ENCODE data around the gene CDKL1.
A peak's percentile ranks its signal among the peaks of the same experiment; 100 is the strongest.

The CDKL1 gene

DNA sequence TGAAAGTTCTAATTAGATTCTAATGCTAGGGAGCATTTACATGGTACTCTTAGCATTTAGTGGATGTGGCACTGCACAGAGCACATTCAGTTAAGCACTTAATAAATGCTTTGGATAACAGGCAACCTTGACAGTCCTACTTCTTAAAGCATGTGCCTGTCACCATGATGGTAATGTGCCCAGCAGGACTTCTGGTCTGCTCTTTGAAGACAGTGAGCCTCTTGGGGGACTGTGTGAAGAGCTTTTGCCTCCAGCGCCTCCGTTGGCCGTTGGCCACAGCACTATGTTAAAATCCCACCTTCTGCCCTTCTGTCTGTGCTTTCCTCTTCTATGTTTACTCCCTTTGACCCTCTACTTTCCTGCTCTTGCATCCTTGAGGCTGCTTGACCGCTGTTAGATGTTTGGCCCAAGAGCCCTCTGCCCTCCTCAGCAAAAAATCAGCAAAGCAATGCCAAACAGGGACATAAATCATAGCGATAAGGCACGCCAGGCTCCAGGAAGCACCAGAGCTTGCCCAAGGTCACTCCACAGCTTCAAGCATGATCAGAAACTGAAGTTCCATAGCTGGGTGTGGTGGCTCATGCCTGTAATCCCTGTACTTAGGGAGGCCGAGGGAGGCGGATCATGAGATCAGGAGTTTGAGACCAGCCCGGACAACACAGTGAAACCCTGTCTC, 8.3 kb downstream of the CDKL1 start:
- DNase-seq (ENCODE audit: low read depth, low spot score): peak; percentile 27
- H3K4me3 ChIP-seq (ENCODE audit: insufficient read length, low read depth): no peak overlapping the region
- no peaks in the 10 kb centered on the region for H3K27me3 ChIP-seq (ENCODE audit: insufficient read depth, insufficient read length)
- H3K9ac ChIP-seq (ENCODE audit: insufficient read length, low read depth): no peak overlapping the region
- TF ChIP-seq SUZ12 (IDR thresholded peaks at IDR 0.05; ENCODE audit: extremely low read depth, insufficient read depth, insufficient read length): no peak
- TF ChIP-seq ZNF274 (IDR thresholded peaks at IDR 0.05; ENCODE audit: low read depth, low read length): no peak
- no peak for TF ChIP-seq YY1 (IDR thresholded peaks at IDR 0.05; ENCODE audit: insufficient read depth, insufficient read length)
- no peaks in the 10 kb centered on the region for H3K9me3 ChIP-seq (ENCODE audit: insufficient read depth, low read length)
- H3K36me3 ChIP-seq (ENCODE audit: insufficient read depth, insufficient read length, low read length): no peaks in the 10 kb centered on the region
- H3K4me1 ChIP-seq (ENCODE audit: insufficient read depth, insufficient read length): no peaks in the 10 kb centered on the region

DNA sequence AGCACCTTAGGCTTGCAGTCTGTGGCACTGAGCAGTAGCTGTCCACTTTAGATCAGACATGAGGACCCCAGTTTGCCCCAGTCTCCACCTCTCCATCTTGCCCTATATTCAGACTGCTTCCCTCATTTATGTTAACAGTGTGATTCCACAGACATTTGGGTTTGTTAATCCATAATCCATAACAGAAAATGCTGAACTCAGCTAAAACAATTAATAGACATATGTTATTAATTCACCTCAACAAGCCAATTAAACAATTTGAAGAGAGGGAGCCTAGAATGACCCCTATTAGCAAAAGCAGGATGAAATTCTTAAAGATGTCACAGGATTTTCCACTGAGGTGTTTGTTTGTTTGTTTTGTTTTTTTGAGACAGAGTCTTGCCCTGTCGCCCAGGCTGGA, 9.1 kb downstream of the CDKL1 start:
- H3K4me1 ChIP-seq (ENCODE audit: insufficient read depth, insufficient read length): no peaks in the 10 kb centered on the region
- no peak for DNase-seq (ENCODE audit: low read depth, low spot score)
- no peaks in the 10 kb centered on the region for H3K36me3 ChIP-seq (ENCODE audit: insufficient read depth, insufficient read length, low read length)
- H3K4me3 ChIP-seq (ENCODE audit: insufficient read length, low read depth): no peak overlapping the region
- no peak overlapping the region for H3K9ac ChIP-seq (ENCODE audit: insufficient read length, low read depth)
- H3K27me3 ChIP-seq (ENCODE audit: insufficient read depth, insufficient read length): no peaks in the 10 kb centered on the region
- no peaks in the 10 kb centered on the region for H3K9me3 ChIP-seq (ENCODE audit: insufficient read depth, low read length)
- no peak for TF ChIP-seq ZNF274 (IDR thresholded peaks at IDR 0.05; ENCODE audit: low read depth, low read length)
- TF ChIP-seq SUZ12 (IDR thresholded peaks at IDR 0.05; ENCODE audit: extremely low read depth, insufficient read depth, insufficient read length): no peak
- TF ChIP-seq YY1 (IDR thresholded peaks at IDR 0.05; ENCODE audit: insufficient read depth, insufficient read length): no peak

DNA sequence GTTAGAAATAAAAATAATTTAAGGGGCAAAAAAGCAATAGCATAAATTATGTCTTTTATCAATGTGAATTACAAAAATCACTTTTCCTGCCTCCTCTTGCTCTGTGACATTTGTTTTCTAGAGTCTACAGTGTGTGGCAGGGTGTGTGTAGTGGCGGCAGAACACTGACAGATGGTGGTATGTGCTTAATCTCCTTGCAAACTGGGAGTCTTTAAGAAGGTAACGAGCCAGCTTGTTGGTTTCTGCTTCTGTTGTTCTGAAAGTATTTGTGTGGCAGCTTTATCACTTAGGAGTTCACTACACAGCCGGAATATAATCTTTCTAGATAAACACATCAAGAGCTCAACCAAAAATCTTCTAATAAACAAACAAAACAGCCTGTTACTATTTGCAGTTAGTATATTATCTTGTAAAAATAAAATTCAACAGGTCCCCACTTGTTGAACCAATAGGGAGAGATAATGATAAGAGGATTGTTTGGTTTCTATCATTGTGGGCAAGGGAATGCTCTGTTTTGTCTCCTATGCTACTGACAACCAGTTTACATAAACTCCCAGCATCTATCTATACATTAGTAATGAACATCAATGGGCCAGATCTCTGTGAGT, 13.0 kb downstream of the CDKL1 start:
- Histone ChIP-seq H3K4me1 (ENCODE audit: insufficient read depth, insufficient read length) (no peaks in the 10 kb centered on the region), H3K4me3 (ENCODE audit: insufficient read length, low read depth) (no peak overlapping the region), H3K27me3 (ENCODE audit: insufficient read depth, insufficient read length) (no peaks in the 10 kb centered on the region), H3K9me3 (ENCODE audit: insufficient read depth, low read length) (no peaks in the 10 kb centered on the region), H3K9ac (ENCODE audit: insufficient read length, low read depth) (no peak overlapping the region), H3K36me3 (ENCODE audit: insufficient read depth, insufficient read length, low read length) (no peaks in the 10 kb centered on the region)
- no peak for DNase-seq (ENCODE audit: low read depth, low spot score)
- no peak for TF ChIP-seq ZNF274 (IDR thresholded peaks at IDR 0.05; ENCODE audit: low read depth, low read length)
- TF ChIP-seq SUZ12 (IDR thresholded peaks at IDR 0.05; ENCODE audit: extremely low read depth, insufficient read depth, insufficient read length): no peak
- no peak for TF ChIP-seq YY1 (IDR thresholded peaks at IDR 0.05; ENCODE audit: insufficient read depth, insufficient read length)

DNA sequence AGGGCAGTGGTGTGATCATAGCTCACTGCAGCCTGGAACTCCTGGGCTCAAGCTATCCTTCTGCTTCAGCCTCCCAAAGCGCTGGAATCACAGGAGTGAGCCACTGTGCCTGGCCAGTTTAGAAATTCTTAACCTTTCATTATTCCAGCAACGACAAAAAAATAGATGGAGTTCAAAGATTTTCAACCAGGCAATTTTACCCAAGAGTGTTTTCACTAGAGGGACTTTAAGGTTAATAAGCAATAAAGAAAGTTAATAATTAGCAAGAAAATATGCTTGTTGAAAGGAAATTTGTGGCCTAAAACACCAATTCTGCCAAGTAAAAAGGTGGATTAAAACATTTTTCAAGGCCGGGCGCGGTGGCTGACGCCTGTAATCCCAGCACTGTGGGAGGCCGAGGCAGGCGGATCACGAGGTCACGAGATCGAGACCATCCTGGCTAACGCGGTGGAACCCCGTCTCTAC, 14.8 kb downstream of the CDKL1 start:
- Histone ChIP-seq H3K9me3 (ENCODE audit: insufficient read depth, low read length) (no peaks in the 10 kb centered on the region), H3K9ac (ENCODE audit: insufficient read length, low read depth) (no peak overlapping the region), H3K27me3 (ENCODE audit: insufficient read depth, insufficient read length) (no peaks in the 10 kb centered on the region), H3K4me3 (ENCODE audit: insufficient read length, low read depth) (no peak overlapping the region), H3K36me3 (ENCODE audit: insufficient read depth, insufficient read length, low read length) (no peaks in the 10 kb centered on the region), H3K4me1 (ENCODE audit: insufficient read depth, insufficient read length) (no peaks in the 10 kb centered on the region)
- DNase-seq (ENCODE audit: low read depth, low spot score): no peak
- TF ChIP-seq YY1 (IDR thresholded peaks at IDR 0.05; ENCODE audit: insufficient read depth, insufficient read length) (no peak), ZNF274 (IDR thresholded peaks at IDR 0.05; ENCODE audit: low read depth, low read length) (no peak), SUZ12 (IDR thresholded peaks at IDR 0.05; ENCODE audit: extremely low read depth, insufficient read depth, insufficient read length) (no peak)

DNA sequence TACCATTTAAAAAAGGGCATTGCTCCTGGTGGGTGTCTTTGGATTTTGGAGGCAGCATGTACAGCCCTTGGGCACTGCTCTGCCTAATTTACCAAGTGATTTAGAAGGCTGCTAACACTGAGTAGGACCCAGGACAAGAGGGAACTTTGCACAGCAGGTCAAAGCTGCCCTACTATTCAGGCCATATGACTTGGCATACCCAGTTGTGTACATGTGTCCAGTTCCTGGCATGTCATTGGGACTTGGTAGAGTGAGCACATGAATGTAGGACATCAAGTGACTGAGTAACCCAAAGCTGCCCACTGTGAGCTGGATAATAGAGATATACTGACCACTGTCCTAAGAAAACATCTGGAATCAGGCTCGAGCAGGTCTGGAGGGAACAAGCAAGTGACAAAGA, 15.7 kb downstream of the CDKL1 start:
- no peaks in the 10 kb centered on the region for H3K4me1 ChIP-seq (ENCODE audit: insufficient read depth, insufficient read length)
- H3K36me3 ChIP-seq (ENCODE audit: insufficient read depth, insufficient read length, low read length): no peaks in the 10 kb centered on the region
- TF ChIP-seq YY1 (IDR thresholded peaks at IDR 0.05; ENCODE audit: insufficient read depth, insufficient read length): no peak
- no peak for TF ChIP-seq ZNF274 (IDR thresholded peaks at IDR 0.05; ENCODE audit: low read depth, low read length)
- TF ChIP-seq SUZ12 (IDR thresholded peaks at IDR 0.05; ENCODE audit: extremely low read depth, insufficient read depth, insufficient read length): no peak
- no peaks in the 10 kb centered on the region for H3K9me3 ChIP-seq (ENCODE audit: insufficient read depth, low read length)
- H3K9ac ChIP-seq (ENCODE audit: insufficient read length, low read depth): no peak overlapping the region
- H3K27me3 ChIP-seq (ENCODE audit: insufficient read depth, insufficient read length): no peaks in the 10 kb centered on the region
- no peak for DNase-seq (ENCODE audit: low read depth, low spot score)
- no peak overlapping the region for H3K4me3 ChIP-seq (ENCODE audit: insufficient read length, low read depth)

DNA sequence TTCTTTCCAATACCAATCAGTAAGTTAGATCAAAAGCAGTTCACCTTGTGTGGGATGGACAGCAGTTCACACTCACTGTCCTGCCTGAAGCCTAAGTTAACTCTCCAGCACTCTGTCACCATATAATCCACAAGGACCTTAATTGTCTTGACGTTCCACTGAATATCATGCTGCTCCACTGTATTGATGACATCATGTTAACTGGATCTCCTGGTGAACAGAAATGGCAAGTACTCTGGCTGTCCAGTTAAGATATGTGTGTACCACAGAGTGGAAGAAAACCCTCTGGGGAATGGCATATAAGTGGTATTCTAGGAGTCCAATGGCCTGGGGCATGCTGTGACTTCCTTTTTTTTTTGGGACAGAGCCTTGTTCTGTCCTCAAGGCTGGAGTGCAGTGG, 16.2 kb downstream of the CDKL1 start:
- Histone ChIP-seq H3K9ac (ENCODE audit: insufficient read length, low read depth) (no peak overlapping the region), H3K9me3 (ENCODE audit: insufficient read depth, low read length) (no peaks in the 10 kb centered on the region), H3K36me3 (ENCODE audit: insufficient read depth, insufficient read length, low read length) (no peaks in the 10 kb centered on the region), H3K27me3 (ENCODE audit: insufficient read depth, insufficient read length) (no peaks in the 10 kb centered on the region), H3K4me3 (ENCODE audit: insufficient read length, low read depth) (no peak overlapping the region), H3K4me1 (ENCODE audit: insufficient read depth, insufficient read length) (no peaks in the 10 kb centered on the region)
- TF ChIP-seq ZNF274 (IDR thresholded peaks at IDR 0.05; ENCODE audit: low read depth, low read length) (no peak), YY1 (IDR thresholded peaks at IDR 0.05; ENCODE audit: insufficient read depth, insufficient read length) (no peak), SUZ12 (IDR thresholded peaks at IDR 0.05; ENCODE audit: extremely low read depth, insufficient read depth, insufficient read length) (no peak)
- DNase-seq (ENCODE audit: low read depth, low spot score): no peak

DNA sequence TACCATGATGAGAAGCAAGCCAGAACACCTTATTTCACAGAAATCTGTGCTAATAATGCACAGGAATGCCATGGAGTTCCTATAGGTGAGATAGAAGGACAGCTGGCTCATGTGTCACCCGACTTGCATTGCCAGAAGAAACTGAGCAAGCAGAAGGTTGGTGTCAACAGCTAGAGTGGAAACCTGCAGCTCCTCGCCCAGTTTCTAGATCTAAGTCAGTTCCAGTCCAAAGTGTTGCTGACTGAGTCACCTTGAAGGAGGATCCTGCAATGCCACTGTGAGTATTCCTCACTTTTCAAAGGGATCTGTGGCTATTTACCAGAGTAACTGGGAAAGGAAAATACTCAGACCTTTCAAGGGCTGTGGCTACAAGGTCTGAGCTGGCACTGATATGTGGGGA, 17.1 kb downstream of the CDKL1 start:
- H3K9me3 ChIP-seq (ENCODE audit: insufficient read depth, low read length): no peaks in the 10 kb centered on the region
- no peaks in the 10 kb centered on the region for H3K27me3 ChIP-seq (ENCODE audit: insufficient read depth, insufficient read length)
- no peaks in the 10 kb centered on the region for H3K36me3 ChIP-seq (ENCODE audit: insufficient read depth, insufficient read length, low read length)
- H3K4me1 ChIP-seq (ENCODE audit: insufficient read depth, insufficient read length): no peaks in the 10 kb centered on the region
- no peak overlapping the region for H3K4me3 ChIP-seq (ENCODE audit: insufficient read length, low read depth)
- H3K9ac ChIP-seq (ENCODE audit: insufficient read length, low read depth): no peak overlapping the region
- TF ChIP-seq SUZ12 (IDR thresholded peaks at IDR 0.05; ENCODE audit: extremely low read depth, insufficient read depth, insufficient read length): no peak
- no peak for DNase-seq (ENCODE audit: low read depth, low spot score)
